ENCODE results near the gene SLC6A9.

Gene SLC6A9

GRCh38 chr1:44031252-44032169 is at the start of gene SLC6A9:
Gene SLC6A9, minus strand, starts transcription at chr1:44031462. Its CDS starts 7,185 bp downstream, at chr1:44024277.
- DNase-seq: no peak

DNA sequence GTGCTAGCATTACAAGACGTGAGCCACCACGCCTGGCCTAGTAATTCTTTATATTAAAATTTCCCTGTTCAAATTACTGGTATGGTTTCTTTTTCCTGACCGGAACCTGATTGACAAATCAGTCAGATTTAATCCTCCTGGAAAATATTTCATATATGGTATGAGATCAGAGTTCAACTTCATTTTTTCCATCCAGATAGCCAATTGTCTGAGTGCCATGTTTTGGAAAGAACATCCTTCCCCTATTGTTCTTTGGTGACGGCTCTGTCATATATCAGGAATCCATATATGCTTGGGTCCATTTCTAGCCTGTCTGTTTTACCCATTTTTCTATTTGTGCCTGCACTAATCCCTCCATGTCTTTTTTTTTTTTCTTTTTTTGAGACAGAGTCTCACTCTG is 48.3 kb upstream of the SLC6A9 start:
- no peak for DNase-seq

DNA sequence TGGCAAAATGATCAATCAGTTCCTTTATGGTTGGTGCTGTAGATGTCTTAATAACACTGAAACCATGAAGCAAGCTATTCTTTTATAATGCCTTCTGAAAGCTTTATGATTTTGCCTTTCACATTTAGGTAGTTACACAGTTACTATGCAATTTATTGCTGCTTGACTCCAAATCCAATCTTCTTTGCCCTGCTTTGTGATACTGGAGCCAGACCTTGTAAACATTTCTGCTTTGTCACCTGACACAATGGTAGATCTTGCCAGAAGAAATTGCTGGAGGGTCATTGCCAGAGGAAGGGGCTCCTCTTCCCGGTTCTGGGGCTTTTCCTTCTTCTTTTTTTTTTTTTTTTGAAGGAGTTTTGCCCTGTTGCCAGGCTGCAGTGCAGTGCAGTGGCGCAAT is 46.8 kb upstream of the SLC6A9 start:
- no peak for DNase-seq

- DNase-seq: no peak
These were observed 46.2 kb upstream of the SLC6A9 start for GRCh38 chr1:44077421-44077820.

- no peak for DNase-seq
These were observed 44.8 kb upstream of the SLC6A9 start for GRCh38 chr1:44076066-44076465.

DNA sequence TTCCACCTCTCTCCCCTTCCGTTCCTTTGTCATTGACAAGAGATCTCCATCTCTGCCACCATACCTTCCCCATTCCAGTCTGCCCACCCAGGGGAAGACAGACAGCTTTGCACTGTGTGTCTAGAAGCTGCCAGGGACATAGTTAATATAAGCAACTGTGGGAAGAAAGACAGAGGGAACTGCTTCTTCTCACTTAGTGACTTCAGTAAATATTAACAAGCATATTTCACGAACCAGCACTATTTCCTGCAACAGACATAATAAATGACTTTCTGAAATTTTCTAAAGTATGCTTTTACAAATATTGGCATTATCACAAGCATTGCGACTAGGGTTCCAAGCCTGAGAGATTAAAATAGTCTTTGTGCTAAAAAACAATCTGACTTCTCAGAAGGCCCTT is 43.2 kb upstream of the SLC6A9 start:
- no peak for DNase-seq

DNA sequence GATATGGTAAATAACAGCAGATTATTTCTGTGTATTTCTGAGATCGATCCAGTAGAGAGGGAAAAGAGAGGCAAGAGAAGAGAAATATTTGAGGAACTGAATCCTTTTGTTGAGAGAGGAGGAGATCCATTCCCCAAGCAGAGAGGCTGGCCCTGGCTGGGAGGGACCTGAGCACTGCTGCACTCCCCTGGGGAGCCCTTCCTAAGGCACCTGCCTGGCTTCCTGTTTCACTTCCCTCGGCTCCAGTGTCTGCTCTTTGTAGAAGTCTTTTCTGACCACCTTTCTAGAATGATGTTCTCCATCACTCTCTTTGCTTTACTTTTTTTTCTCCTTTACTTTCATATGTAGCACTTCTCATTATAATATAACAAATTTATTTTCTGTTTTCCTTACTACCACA is 42.3 kb upstream of the SLC6A9 start:
- DNase-seq: no peak

DNA sequence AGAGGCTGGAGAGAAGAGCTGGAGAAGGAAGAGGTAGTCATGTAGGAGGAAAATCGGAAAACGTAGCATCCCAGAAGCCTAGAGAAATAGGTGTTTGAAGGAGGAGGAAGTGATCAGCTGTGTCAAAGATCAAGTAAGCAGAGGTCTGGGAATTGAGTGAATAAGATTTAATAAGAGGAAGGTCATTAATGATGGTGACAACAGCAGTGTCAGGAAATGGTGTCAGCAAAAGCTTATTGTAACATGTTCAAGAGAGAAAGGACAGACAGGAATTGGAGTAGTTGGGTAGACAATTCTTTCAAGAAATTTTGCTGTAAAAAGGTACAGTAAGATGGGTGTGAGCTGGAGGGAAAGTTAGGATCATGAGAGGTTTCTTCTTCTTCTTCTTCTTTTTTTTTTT is 41.6 kb upstream of the SLC6A9 start:
- no peak for DNase-seq

- DNase-seq: no peak
These were observed 40.9 kb upstream of the SLC6A9 start for GRCh38 chr1:44072204-44072603.

DNA sequence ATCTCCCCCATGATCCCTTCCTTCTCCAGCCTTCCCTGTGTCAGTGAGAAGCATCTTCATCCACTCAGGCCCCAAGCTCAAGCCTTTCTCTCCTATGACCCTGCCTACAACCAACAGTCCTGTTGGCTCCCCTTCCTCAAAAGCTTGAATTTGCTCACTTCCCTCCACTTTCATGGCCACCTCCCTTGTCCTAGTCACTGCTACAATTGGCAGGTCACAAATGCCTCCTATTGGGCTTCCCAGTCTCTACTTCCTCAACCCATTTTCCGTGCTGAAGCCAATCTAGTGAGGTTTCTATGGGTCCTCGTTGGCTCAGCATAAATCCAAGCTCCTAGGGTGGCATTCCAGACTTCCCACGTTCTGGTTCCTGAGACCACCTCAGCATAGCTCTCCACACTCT is 40.2 kb upstream of the SLC6A9 start:
- no peak for DNase-seq

GRCh38 chr1:44068442-44068921 is 37.2 kb upstream of the SLC6A9 start:
- DNase-seq: peak; percentile 25

- no peak for DNase-seq
These were observed 36.3 kb upstream of the SLC6A9 start for GRCh38 chr1:44067266-44068250.

DNA sequence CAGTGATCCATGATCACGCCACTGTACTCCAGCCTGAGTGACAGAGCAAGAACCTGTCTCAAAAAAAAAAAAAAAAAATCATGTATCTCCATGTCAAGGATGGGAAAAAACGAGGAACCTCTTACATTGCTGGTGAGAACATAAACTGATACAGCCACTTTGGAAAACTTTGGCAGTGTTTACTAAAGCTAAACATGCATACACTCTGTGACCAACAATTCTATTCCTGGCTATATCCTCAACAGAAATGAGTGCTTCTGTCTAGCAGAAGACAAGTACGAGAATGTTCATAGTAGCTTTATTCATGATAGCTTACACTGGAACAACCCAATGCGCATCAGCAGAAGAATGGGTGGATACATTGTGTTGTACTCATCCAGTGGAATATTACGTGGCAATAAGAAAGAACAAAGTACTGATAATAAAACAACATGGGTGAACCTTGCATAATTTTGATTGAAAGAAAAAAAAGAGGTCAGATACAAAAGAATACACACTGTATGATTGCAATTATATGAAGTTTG is 31.5 kb upstream of the SLC6A9 start:
- no peak for DNase-seq

DNA sequence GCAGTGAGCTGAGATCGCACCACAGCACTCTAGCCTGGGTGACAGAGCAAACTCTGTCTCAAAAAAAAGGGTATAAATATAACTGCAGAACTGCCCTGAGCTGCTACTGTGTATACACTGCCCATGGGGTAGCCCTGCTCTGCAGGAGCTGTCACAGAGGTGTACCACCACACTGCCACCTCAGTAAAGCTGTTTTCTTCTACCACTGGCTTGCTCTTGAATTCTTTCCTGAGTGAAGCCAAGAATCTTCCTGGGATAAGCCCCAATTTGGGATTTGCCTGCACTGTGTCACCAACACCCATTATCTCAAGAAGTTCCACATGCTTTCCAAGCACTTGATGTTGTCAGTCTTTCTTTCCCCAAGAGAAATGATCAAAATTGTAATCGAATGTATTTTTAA is 30.6 kb upstream of the SLC6A9 start:
- no peak for DNase-seq

- DNase-seq: no peak
These were observed 29.6 kb upstream of the SLC6A9 start for GRCh38 chr1:44060830-44061267.

- DNase-seq: no peak
These were observed 28.5 kb upstream of the SLC6A9 start for GRCh38 chr1:44059664-44060355.

DNA sequence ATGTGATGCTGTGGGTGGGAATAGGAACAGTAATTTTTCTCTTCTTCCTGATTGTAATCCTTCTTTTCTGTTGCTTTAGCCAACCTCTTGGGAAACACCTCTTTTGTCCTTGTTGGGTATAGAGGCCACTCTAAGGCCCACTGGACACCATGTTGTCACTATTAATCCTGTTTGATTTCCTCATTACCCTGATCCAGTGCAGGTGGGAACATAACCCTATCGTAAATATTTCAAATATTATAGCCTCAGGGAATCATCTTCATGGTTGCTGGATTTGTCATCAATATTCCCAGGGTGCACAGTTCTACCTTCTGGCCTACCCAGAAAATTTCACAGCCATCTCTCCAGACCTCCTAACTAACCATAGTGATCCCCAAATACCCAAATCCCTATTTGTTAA is 27.9 kb upstream of the SLC6A9 start:
- no peak for DNase-seq

DNA sequence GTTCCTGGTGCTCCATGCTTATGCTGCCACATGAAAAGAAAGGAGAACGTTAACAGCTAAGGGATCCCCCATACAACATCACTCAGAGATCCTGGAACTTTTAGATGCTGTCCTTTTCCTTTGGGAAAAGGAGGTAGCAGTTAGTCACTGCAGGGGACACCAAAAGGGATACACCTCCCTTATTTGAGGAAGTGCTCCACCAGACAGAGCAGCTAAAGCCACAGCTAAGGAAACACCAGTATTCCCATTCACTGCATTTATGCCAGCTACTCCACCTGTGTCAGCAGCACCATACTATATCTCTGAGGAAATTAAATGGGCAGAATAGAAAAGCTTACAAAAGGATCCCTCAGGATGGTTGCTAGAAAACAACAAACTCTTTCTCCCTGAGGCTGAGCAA is 26.0 kb upstream of the SLC6A9 start:
- DNase-seq: no peak

- DNase-seq: no peak
These were observed 22.1 kb upstream of the SLC6A9 start for GRCh38 chr1:44053394-44053793.

- DNase-seq: no peak
These were observed 19.0 kb upstream of the SLC6A9 start for GRCh38 chr1:44050261-44050660.

DNA sequence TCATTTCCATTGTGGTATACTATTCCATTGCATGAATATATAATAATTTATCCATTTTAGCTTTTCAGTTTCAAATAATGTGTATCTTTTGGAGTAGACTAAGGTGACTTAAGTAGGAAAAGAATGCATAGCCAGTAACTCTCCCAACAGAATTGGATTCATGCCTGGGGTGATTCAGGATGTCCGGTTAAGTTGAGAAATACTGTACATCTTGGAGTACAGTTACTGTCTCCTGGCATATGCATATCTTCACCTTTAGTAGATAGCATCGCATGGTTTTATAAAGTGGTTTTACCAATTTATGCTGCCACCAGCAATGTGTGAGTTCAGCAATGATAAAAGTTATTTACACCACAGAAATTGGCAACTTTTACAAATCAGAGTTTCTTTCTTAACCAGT is 18.6 kb upstream of the SLC6A9 start:
- no peak for DNase-seq

DNA sequence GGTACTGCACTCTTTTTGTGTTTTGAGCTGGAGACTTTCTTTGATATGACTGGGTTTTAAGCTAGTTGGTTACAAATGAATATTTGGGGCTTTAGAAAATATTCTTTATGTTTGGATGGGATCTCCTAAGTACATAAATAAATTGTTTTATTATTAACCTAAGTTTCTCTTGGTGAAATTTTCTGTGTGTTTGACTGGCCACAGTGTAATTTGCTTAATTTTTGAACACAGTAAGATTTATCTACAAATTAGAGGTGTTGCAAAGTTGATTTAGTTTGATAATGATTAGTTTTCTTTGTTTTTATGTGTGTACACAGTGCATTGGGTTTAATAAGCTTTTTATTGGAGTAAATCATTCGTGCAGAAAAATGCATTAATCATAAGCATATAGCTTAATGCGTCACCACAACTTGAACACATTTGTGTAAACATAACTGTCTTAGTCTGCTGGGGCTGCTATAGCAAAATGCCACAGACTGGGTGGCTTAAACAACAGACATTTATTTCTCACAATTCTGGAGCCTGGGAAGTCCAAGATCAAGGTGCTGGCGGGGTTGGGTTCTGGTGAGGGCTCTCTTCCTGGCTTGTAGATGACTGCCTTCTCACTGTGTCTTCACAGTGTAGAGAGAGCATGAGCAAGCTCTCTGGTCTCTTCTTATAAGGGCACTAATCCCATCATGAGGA is 17.4 kb upstream of the SLC6A9 start:
- no peak for DNase-seq
